AG10803 (cell line): ENCODE measurements around the gene CD58.

Experiments
- DNase-seq: peaks from one replicate; pipeline ENCODE4 v3.0.0; 2010; ENCODE audit warnings: low read depth
- H3K4me3 ChIP-seq: 2 replicates; pipeline ENCODE4 v1.5.1; 2011; ENCODE audit warnings: mild to moderate bottlenecking, low read length, control low read depth
- TF ChIP-seq, protein P1 (sequence below): conservative IDR thresholded peaks from 2 replicates; pipeline ENCODE4 v1.5.1; 2011; ENCODE audit warnings: mild to moderate bottlenecking, low read length, control low read depth, inconsistent platforms

Gene CD58

GRCh38 chr1:116538544-116538943, 32.3 kb downstream of the CD58 start:
- TF ChIP-seq, protein P1, sequence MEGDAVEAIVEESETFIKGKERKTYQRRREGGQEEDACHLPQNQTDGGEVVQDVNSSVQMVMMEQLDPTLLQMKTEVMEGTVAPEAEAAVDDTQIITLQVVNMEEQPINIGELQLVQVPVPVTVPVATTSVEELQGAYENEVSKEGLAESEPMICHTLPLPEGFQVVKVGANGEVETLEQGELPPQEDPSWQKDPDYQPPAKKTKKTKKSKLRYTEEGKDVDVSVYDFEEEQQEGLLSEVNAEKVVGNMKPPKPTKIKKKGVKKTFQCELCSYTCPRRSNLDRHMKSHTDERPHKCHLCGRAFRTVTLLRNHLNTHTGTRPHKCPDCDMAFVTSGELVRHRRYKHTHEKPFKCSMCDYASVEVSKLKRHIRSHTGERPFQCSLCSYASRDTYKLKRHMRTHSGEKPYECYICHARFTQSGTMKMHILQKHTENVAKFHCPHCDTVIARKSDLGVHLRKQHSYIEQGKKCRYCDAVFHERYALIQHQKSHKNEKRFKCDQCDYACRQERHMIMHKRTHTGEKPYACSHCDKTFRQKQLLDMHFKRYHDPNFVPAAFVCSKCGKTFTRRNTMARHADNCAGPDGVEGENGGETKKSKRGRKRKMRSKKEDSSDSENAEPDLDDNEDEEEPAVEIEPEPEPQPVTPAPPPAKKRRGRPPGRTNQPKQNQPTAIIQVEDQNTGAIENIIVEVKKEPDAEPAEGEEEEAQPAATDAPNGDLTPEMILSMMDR = no peak
- H3K4me3 ChIP-seq = no peak overlapping the region
- DNase-seq = peak; percentile 14

DNA sequence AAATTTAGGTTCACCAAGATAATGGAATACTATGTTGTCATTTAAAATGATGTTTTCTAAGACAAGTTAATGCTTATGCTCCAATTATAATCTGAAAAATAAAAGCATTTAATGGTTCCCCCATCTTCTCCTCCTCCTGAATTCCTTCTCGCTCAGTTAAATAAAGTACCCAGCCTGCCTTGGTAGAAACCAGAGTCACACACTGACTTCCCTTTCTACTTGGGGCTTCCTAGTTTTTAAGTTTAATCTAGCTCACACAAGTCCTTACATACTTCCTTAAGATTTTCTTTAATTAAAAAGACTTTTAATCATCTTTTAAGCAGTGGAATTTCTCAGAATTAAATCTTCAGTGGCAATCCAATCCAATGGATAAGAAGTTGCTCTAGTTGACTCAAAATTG, 32.9 kb downstream of the CD58 start:
- TF ChIP-seq, protein P1 = no peak
- DNase-seq = no peak
- no peak overlapping the region for H3K4me3 ChIP-seq

- TF ChIP-seq, protein P1 = no peak
- peak; percentile 33 for DNase-seq
These were observed 33.6 kb downstream of the CD58 start for GRCh38 chr1:116537040-116537831.

GRCh38 chr1:116534014-116534739, 36.6 kb downstream of the CD58 start:
- TF ChIP-seq, protein P1 = no peak
- no peak overlapping the region for H3K4me3 ChIP-seq
- no peak for DNase-seq

More at GRCh38 chr1:116537040-116537831, 33.6 kb downstream of the CD58 start:
- H3K4me3 ChIP-seq = no peak overlapping the region

DNA sequence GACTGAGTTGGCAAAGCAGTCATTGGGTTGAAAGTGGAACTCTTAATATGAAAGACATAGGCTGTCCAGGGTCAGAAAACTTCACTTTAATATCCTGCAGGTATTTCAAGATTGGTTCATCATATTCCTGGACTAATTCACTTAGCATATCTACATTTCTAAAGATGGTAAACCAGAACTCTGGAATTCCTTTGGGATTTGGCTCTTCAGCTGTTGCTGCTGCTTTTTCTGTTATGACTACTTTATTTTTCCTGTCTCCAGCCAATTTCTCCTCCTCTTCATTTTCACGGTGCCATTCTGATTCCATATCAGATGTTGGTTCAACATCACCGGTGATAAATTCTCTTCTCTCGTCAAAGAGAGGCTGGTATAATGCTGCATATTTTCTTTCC, 37.4 kb downstream of the CD58 start:
- no peak overlapping the region for H3K4me3 ChIP-seq
- TF ChIP-seq, protein P1 = no peak
- no peak for DNase-seq

- no peak overlapping the region for H3K4me3 ChIP-seq
- no peak for DNase-seq
- TF ChIP-seq, protein P1 = no peak
These were observed 38.0 kb downstream of the CD58 start for GRCh38 chr1:116532671-116533428.
